B cell (primary cell): ENCODE results near the gene BID. TPM values are rescaled to one million over a fixed set of nuclear protein-coding genes. Genes with fewer than 3 reads are reported as not detected.
A peak's percentile ranks its signal among the peaks of the same experiment; 100 is the strongest.

ENCODE experiments used
- ATAC-seq: fragments of 200-7000 bp; cut with Tn5 transposase; one replicate; pipeline ENCODE4 v1.10.0; 2021; ENCODE audit warnings: low read depth, mild to moderate bottlenecking, moderate number of reproducible peaks, moderate library complexity
- CTCF ChIA-PET: fragments of 350-600 bp; sonication (Branson Sonifier 250); formaldehyde crosslinking; loops from one replicate; lab custom pipeline; 2021; ENCODE audit warnings: antibody characterized with exemption, inconsistent platforms; lab: Charles Lee
- POLR2A ChIA-PET: fragments of 350-600 bp; sonication (Branson Sonifier 250); formaldehyde crosslinking; loops from one replicate; lab custom pipeline; 2021; ENCODE audit warnings: antibody characterized with exemption; lab: Charles Lee
- DNase-seq: peaks from one replicate; pipeline ENCODE4 v3.0.0; 2013
- H2AFZ ChIP-seq: 2 replicates; pipeline ENCODE4 v1.6.1; 2012; ENCODE audit warnings: mild to moderate bottlenecking, low read depth, low read length; ENCODE audit not compliant: insufficient read depth, poor library complexity, severe bottlenecking
- H3K27ac ChIP-seq, 2 donors: 1 replicate in 1 of 2; 2 replicates in 1 of 2; pipeline ENCODE4 v1.5.1; 2012 to 2013; ENCODE audit warnings: low read length in 2 of 2, mild to moderate bottlenecking in 2 of 2, moderate library complexity in 1 of 2
- H3K27me3 ChIP-seq, 4 experiments: fragments of 200-600 bp in 1 of 4; sonication (generic) in 1 of 4; replicated peaks in 1 of 4; 1 replicate in 2 of 4; 2 replicates in 2 of 4; pipeline versions ENCODE4 v1.6.1 to v1.7.0; 2013 to 2016; ENCODE audit warnings: low read length in 3 of 4, mild to moderate bottlenecking in 2 of 4, mixed read lengths in 1 of 4, moderate library complexity in 1 of 4; ENCODE audit not compliant: insufficient read depth in 4 of 4, control insufficient read depth in 3 of 4; ENCODE audit errors: control extremely low read depth in 1 of 4
- H3K36me3 ChIP-seq, 2 experiments: replicated peaks in 1 of 2; 1 replicate in 1 of 2; 2 replicates in 1 of 2; pipeline versions ENCODE4 v1.6.1 to v1.7.1; 2013; ENCODE audit warnings: low read length in 1 of 2; ENCODE audit not compliant: insufficient read depth in 2 of 2, control insufficient read depth in 1 of 2; ENCODE audit errors: control extremely low read depth in 1 of 2, extremely low read depth in 1 of 2
- H3K4me1 ChIP-seq, 2 donors: fragments of 200-600 bp in 1 of 2; sonication (generic) in 1 of 2; 1 replicate in 1 of 2; 2 replicates in 1 of 2; pipeline versions ENCODE4 v1.5.1 to v1.6.1; 2013 to 2017; ENCODE audit warnings: low read length in 2 of 2; ENCODE audit not compliant: control insufficient read depth in 2 of 2, insufficient read depth in 2 of 2
- H3K4me2 ChIP-seq: replicated peaks from 2 replicates; pipeline ENCODE3; 2012; ENCODE audit warnings: mild to moderate bottlenecking, low read depth, low read length; ENCODE audit not compliant: poor library complexity, severe bottlenecking
- H3K4me3 ChIP-seq, 5 experiments: fragments of 200-600 bp in 1 of 5; sonication (generic) in 1 of 5; 1 replicate in 3 of 5; 2 replicates in 2 of 5; pipeline versions ENCODE4 v1.5.1 to v1.7.0; 2011 to 2016; ENCODE audit warnings: low read length in 4 of 5, mild to moderate bottlenecking in 4 of 5, low read depth in 2 of 5, control low read depth in 1 of 5, moderate library complexity in 1 of 5; ENCODE audit not compliant: insufficient read depth in 1 of 5; ENCODE audit errors: control extremely low read depth in 1 of 5, extremely low read depth in 1 of 5
- H3K79me2 ChIP-seq: fragments of 200-600 bp; sonication (generic); one replicate; pipeline ENCODE4 v1.6.0; 2016; ENCODE audit warnings: low read length; ENCODE audit not compliant: control insufficient read depth, insufficient read depth
- H3K9ac ChIP-seq: fragments of 200-600 bp; sonication (generic); 2 replicates; pipeline ENCODE4 v1.6.1; 2017; ENCODE audit warnings: mild to moderate bottlenecking, low read length, moderate library complexity
- H3K9me3 ChIP-seq, 3 donors: one replicate each; pipeline versions ENCODE4 v1.6.1 to v1.7.1; 2013; ENCODE audit warnings: low read length in 2 of 3; ENCODE audit not compliant: control insufficient read depth in 2 of 3, insufficient read depth in 1 of 3; ENCODE audit errors: control extremely low read depth in 1 of 3
- H4K20me1 ChIP-seq: 2 replicates; pipeline ENCODE4 v1.6.0; 2012; ENCODE audit warnings: mild to moderate bottlenecking, low read length; ENCODE audit not compliant: insufficient read depth, control insufficient read depth, poor library complexity, severe bottlenecking
- H3K27ac Mint-ChIP-seq: one replicate; pipeline ENCODE4 v1.8.0; 2021; ENCODE audit warnings: mixed read lengths
- H3K27me3 Mint-ChIP-seq: one replicate; pipeline ENCODE4 v1.8.0; 2021; ENCODE audit warnings: mixed read lengths
- H3K4me1 Mint-ChIP-seq: one replicate; pipeline ENCODE4 v1.8.0; 2021; ENCODE audit warnings: mixed read lengths
- H3K4me3 Mint-ChIP-seq: one replicate; pipeline ENCODE4 v1.8.0; 2021; ENCODE audit warnings: mixed read lengths
- H3K9me3 Mint-ChIP-seq: one replicate; pipeline ENCODE4 v1.8.0; 2022; ENCODE audit warnings: mixed read lengths; ENCODE audit not compliant: insufficient read depth
- CTCF ChIP-seq: fragments of 200-600 bp; IDR thresholded peaks from one replicate; pipeline ENCODE4 v1.8.0; 2022; ENCODE audit warnings: antibody characterized with exemption, mild to moderate bottlenecking
- EZH2 ChIP-seq: IDR thresholded peaks from 2 replicates; pipeline ENCODE4 v1.6.1; 2012; ENCODE audit warnings: borderline replicate concordance, low read depth, mild to moderate bottlenecking, moderate library complexity, low read length; ENCODE audit not compliant: insufficient read depth, poor library complexity, severe bottlenecking
- WGBS: methylation state at CpG from one replicate; pipeline ENCODE4 v1.1.5; 2013; ENCODE audit warnings: missing lambda C conversion rate; ENCODE audit not compliant: insufficient coverage; 5-methylcytosine and 5-hydroxymethylcytosine counted together
- intact Hi-C: fragments of 100-400 bp; cut with micrococcal nuclease; formaldehyde crosslinking; loops from one replicate; pipeline ENCODE4 v1.10.0; 2022
- polyA plus RNA-seq: library from polyadenylated mRNA; depleted of rRNA; stranded (reverse); fragments of >200 nt; gene quantifications from 2 replicates; pipeline ENCODE4 v1.2.3, GENCODE V29; 2012
- total RNA-seq, 2 donors: library from RNA; stranded (reverse); fragments of 120-200 nt in 1 of 2; gene quantifications; 1 replicate in 1 of 2; 2 replicates in 1 of 2; pipeline versions ENCODE4 v1.2.3 to v1.2.4, GENCODE V29; 2013 to 2022

The BID gene
- total and polyA plus RNA-seq, 2 donors (not counting 1 experiment from before 2014, with no cell fraction given): 17.5 to 23.3 TPM

- no peak overlapping the region for H3K9ac ChIP-seq
- no CpG with 5 or more reads among the region's 4 CpGs for WGBS
- TF ChIP-seq EZH2: no peak
- peaks cover 91% of the 10 kb centered on the region for H3K79me2 ChIP-seq
- no peak overlapping the region for H3K4me2 ChIP-seq
- ATAC-seq: no peak
- no peaks in the 10 kb centered on the region for H3K27me3 ChIP-seq
- H3K36me3 ChIP-seq: no peaks in the 10 kb centered on the region
- intact Hi-C loops: loop anchor here (5.0 kb wide), 1 partner anchor 36 kb away; no protein-coding TSS in a partner anchor
- Mint-ChIP-seq H3K9me3 (no peaks in the 10 kb centered on the region), H3K27me3 (no peaks in the 10 kb centered on the region), H3K4me3 (no peak overlapping the region), H3K27ac (no peak overlapping the region), H3K4me1 (peaks cover 22% of the 10 kb centered on the region)
- POLR2A ChIA-PET: no interaction called here
- no peak overlapping the region for H3K27ac ChIP-seq
- H3K9me3 ChIP-seq: no peaks in the 10 kb centered on the region
- no peak overlapping the region for H3K4me3 ChIP-seq
- no peak for DNase-seq
- CTCF ChIA-PET: no interaction called here
- no peaks in the 10 kb centered on the region for H3K4me1 ChIP-seq
- no peak overlapping the region for H2AFZ ChIP-seq
- H4K20me1 ChIP-seq: peaks cover 8% of the 10 kb centered on the region
Measured at GRCh38 chr22:17761138-17761488, 13.2 kb downstream of the BID start.

GRCh38 chr22:17754233-17754925, 19.9 kb downstream of the BID start:
- POLR2A ChIA-PET: interaction anchor here (0.8 kb wide), 1 partner anchor 101 kb away, joined by 3 read pairs; no protein-coding TSS in a partner anchor
- no peak overlapping the region for H3K4me3 Mint-ChIP-seq
- no peak for TF ChIP-seq EZH2
- TF ChIP-seq CTCF: peak; percentile 35
- no peaks in the 10 kb centered on the region for H3K9me3 Mint-ChIP-seq
- Histone ChIP-seq H3K4me2 (no peak overlapping the region), H2AFZ (no peak overlapping the region), H3K27ac (no peak overlapping the region), H3K79me2 (peaks cover 89% of the 10 kb centered on the region), H4K20me1 (peaks cover 26% of the 10 kb centered on the region), H3K4me3 (no peak overlapping the region), H3K9me3 (no peaks in the 10 kb centered on the region), H3K9ac (no peak overlapping the region), H3K4me1 (no peaks in the 10 kb centered on the region), H3K36me3 (no peaks in the 10 kb centered on the region), H3K27me3 (no peaks in the 10 kb centered on the region)
- peak; percentile 42 for DNase-seq
- WGBS: 91% methylated on average over 14 of the region's 14 CpGs
- no peaks in the 10 kb centered on the region for H3K4me1 Mint-ChIP-seq
- H3K27me3 Mint-ChIP-seq: no peaks in the 10 kb centered on the region
- peak; percentile 43 for ATAC-seq
- no peak overlapping the region for H3K27ac Mint-ChIP-seq
- intact Hi-C loops: loop anchor here (1.0 kb wide), 1 partner anchor 31 kb away; no protein-coding TSS in a partner anchor
- CTCF ChIA-PET: interaction anchor here (0.6 to 2.4 kb wide), 14 partner anchors 9 to 322 kb away, joined by 3 to 30 read pairs (median 3); no protein-coding TSS in a partner anchor
